ENCODE data around the gene HECA. TPM values are rescaled to one million over a fixed set of nuclear protein-coding genes. Genes with fewer than 3 reads are reported as not detected.
"Not testable (repeated sequence)": the region's sequence is repeated elsewhere in the genome, so short reads cannot be mapped to it uniquely, and the experiment has no call there.

Gene HECA
- total RNA-seq, 1 donor from 2014 or later, result 39.7 TPM

GRCh38 chr6:139135578-139136545 lies 982 bp downstream of the HECA start:
- DNase-seq, result peak; percentile 34

DNA sequence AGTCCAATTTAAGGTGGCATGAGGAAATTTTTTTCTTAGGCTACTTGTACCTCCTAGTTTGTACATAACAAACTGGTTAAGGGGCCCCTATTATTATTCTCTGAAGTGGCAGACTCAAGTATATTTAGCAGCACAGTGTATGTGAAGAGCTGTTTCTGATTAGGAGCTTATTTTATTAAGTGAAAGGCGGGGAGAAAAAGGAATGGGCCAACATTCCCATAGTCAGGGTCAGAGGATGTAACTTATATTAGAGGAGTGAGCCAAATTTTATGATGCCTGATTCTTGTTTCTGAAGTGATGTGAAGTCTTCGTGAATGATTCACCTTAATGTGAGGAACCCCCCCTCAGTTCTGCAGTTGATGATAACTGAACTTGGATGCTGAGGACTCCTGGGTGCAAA lies 2.8 kb downstream of the HECA start:
- DNase-seq, result no peak

DNA sequence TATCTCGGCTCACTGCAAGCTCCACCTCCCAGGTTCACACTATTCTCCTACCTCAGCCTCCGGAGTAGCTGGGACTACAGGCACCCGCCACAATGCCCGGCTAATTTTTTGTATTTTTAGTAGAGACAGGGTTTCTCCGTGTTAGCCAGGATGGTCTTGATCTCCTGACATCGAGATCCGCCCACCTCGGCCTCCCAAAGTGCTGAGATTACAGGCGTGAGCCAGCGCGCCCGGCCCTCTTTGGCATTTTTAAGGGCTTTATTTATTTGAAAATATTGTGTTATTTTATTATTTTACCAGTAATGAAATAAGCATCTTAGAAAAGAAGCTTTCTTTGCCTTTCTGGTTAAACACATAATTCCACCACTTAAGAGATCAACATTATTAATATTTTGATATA lies 6.0 kb downstream of the HECA start:
- not testable (repeated sequence) for DNase-seq

DNA sequence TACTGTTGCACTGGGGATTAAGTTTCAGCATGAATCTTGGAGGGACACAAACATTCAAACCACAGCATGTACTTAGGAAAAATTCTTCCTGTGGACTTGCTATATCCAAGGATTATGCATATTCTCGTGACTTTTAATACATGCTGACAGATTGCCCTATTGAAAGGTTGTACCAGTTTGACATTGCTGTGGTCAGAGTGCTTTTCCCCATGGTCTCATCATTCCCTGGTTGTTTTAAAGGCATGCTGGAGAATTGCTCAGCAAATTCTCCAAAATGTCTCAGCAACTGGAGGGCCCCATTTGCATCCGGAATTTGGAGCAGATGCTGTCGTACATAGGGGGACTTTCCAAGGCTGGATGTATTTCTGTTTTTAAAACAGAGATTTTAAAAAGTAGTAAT lies 7.4 kb downstream of the HECA start:
- DNase-seq, result no peak

DNA sequence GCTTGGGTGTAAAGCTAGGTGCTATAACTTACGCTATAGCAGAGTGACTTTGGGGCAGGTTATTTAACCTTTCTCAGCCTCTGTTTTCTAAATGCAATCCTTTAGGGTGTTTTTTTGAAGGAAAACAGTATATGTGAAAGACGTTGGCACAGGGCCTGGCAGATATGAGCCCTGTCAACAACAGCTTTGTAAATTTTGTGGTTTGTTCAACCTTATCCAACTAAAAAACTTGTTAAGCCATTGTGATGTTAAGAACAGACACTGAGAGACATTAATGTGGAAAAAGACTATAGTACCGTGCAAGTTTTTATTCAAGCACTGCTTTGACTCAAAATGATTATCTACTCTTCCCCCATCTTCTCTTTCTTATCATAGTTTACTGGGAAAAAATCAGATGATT lies 8.2 kb downstream of the HECA start:
- DNase-seq, result no peak

DNA sequence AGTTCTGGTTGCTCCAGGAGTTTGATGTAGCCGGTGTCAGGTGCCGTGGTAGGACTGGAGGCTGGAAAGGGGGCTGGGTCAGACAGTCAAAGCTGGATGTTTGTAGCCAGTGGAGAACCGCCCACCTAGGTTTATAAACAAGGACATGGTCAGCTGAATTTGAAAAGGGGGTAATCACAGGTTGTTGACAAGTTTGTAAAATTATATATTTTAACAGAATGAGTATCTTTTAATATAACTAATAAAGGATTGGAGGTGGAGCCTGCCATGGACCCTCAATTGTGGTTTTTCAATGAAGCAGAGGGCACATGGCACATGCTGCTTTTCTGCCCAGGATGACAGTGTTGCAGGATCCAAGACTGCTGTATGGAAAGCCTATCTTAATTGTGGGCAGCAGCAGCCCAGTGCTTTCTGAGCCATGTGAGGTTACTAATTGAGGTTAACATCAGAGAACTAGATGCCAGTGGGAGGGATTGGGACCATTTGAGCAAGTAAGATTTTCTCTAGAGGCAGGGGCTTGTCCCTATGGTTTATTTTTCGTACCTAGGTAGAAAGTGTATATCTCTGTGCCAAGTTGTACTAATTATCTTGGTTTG lies 9.7 kb downstream of the HECA start:
- no peak for DNase-seq

DNA sequence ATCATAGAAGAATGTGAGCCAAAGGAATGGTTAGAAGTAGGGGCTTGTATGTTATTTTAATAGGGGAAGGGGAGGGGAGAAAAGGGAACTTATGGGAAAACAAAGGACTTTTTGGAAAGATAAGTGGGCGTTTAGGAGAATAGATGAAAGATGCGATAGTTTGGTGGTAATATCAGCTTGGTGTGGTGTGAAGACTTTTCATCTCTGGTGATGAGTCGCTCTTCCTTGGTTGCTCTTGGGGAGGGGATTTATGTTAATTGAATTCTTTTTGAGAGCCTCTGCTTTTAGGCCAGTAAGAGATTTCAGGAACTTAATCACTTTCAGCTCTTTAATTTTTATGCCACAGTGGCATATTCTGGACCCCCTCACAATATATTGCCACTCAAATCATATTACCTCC lies 10.8 kb downstream of the HECA start:
- DNase-seq, result no peak

DNA sequence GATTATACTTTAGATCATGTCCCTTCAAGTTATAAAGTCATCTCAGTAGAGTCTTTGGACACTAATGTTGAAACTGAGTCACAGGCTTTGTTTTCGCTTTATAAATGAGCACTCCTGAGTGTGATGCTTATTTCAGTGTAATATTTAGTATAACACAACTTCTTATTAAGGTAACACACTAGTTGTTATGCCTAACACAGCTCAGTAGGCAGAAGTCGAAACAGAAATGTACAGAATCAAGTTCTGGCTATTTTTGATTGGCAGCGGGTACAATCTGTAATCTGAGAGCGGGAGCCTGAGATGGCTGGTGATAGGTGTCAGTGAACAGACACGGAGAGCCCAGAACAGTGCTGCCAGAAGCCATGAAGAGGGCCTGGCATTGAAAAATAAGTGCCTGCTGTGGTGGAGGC lies 11.4 kb downstream of the HECA start:
- DNase-seq, result no peak

- DNase-seq, result no peak
Measured at GRCh38 chr6:139147628-139148027, 12.7 kb downstream of the HECA start.

- DNase-seq, result no peak
Measured at GRCh38 chr6:139148557-139149235, 13.8 kb downstream of the HECA start.

GRCh38 chr6:139149383-139149782 lies 14.5 kb downstream of the HECA start:
- peak; percentile 16 for DNase-seq

DNA sequence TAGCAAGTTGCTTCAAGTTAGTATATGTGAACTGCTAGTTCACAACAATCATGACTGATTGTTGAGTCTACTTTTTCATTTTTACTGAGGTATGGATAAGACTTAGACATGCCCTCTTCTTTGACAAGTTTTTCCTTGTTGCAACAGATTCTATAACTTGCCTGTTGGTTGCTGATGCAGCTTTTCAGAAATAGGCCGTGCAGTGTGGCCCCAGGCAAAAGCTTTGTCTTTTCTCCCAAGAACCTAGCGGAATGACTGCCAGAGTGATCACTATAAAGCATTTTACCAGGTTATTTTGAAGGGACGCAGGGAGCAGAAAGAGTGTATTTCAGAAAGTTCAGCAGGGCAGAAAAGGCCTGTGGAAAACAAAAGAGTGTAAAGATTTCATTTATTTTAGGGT lies 16.0 kb downstream of the HECA start:
- DNase-seq, result no peak

DNA sequence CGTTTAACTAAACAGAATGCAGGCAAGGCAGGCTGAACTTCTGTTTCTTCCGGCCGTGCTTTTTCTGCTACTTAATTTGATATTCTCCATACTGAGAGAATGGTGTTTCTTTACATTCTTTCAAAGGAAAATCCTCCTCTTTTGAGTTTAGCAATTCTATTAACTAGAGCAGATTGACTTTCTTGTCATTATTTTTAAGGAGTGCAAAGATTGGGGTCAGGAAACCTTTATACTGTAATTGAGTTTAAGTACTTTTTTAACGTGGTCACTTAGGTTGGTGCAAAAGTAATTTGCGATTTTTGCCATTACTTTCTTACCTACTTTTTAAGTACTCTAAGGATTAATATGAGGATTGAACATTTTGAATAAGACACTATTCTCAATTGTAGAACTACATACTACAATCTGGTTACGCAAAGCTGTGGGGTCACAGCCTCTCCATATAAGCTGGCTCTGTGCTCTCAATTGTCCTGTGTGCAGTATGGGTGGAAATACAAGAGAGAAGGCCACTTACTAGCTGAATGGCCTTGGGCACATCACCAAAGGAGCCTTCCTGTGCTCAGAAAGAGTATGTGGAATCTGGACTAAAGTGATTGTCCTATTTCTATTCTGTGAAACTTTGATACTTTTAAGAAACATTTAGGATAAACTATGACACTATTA lies 16.7 kb downstream of the HECA start:
- DNase-seq, result no peak

DNA sequence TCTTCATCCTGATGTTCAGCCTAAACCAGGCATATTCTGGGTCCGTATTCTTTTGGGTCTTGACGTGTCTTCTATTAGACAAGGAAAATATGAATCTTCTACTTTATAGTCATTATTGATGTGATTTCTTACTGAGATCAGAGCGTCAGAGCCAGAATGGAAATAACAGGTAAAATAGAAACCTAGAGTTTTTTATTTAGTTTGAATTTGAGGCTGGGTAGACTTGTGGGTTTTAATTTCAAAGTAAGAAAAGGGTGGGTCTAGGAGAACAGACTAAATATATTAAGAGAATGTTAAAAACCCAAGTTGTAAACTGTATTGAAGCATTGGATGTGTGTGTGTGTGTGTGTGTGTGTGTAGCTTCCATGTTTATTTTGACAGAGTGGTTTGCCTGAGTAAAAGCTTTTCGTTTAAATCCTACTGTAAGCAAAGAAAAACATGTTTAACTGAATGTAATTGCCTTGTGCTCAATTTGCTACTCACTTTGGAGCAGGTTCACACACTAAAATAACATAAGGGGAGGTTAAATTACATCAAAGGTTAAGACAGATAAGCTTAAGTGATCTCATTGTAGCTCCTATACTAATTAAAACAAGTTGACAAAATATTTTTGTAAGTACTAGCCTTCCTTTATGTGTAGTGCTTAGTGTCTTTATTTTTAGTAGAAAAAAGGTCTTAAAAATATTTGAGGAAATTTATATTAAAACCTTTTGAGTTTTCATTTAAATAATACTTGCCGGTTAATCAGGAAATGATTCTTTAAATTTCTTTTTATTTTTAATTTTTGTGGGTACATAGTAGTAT lies 17.4 kb downstream of the HECA start:
- no peak for DNase-seq

DNA sequence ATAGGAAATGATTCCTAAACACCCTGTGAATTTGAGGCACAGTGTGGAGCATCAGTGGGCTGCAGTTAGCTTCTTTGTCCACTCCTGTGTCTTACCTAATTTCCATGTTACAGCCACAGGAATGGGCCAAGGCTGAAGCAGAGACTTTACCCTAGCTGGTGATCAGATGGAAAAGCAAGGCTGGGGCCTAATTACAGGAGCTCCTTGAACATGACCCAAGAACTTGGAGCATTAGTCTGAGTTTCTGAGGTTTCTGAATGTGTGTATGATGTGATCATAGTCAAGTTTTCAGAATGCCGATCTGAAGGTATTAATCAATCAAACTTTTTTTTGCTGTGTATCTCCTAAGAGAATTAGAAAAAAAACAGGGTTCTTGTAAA lies 18.0 kb downstream of the HECA start:
- DNase-seq, result no peak

GRCh38 chr6:139153855-139154254 lies 19.0 kb downstream of the HECA start:
- DNase-seq, result no peak

- no peak for DNase-seq
Measured at GRCh38 chr6:139154881-139155547, 20.1 kb downstream of the HECA start.

- DNase-seq, result no peak
Measured at GRCh38 chr6:139156102-139156501, 21.2 kb downstream of the HECA start.

DNA sequence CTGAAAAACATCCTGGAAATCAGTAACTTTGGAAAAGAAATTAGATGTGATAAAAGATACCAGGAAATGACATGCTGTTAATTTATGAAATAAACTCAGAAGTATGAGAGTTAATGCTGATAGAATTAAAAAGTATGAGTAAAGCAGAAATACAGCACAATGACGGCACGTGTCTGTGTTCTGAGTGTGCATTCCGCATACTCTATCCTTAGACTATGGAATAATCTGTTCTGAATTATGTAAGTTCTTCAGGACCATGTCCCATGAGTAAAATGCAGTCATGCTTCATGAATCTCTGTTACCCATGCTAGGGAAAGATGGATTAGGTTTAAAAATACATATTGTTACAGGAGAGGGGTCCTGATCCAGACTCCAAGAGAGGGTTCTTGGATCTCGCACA lies 21.7 kb downstream of the HECA start:
- DNase-seq, result peak; percentile 31

- DNase-seq, result not testable (repeated sequence)
Measured at GRCh38 chr6:139157086-139157485, 22.2 kb downstream of the HECA start.

DNA sequence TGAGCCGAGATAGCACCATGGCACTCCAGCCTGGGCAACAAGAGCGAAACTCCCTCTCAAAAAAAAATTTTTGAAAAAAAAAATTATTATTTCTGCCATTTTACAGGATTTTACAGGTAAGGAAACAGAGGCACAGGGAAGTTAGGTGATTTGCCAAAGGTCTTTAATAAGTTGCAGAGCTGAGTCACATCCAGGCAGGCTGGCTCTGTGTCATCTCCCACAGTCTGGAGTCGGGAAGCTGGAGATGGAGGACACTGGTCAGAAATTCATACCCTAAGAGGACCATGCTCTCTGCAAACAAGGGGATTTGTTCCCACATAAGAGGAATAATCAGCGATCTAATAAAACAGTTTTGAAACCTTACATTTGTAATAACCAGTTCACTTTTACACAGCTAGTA lies 24.1 kb downstream of the HECA start:
- DNase-seq, result no peak

All from skin of body (tissue), 2 donors.